Activated T-helper 1 cell treated with anti-CD3 and anti-CD28 coated beads, Interleukin-2, amount 50 U/mL, for 16 hours (primary cell): ENCODE results near the gene HTRA1.

Experiments
- DNase-seq, 2 donors: peaks; one replicate each; pipeline ENCODE4 v3.0.0-alpha.2; 2020; ENCODE audit warnings: low read depth in 1 of 2, low spot score in 1 of 2

HTRA1 gene

DNA sequence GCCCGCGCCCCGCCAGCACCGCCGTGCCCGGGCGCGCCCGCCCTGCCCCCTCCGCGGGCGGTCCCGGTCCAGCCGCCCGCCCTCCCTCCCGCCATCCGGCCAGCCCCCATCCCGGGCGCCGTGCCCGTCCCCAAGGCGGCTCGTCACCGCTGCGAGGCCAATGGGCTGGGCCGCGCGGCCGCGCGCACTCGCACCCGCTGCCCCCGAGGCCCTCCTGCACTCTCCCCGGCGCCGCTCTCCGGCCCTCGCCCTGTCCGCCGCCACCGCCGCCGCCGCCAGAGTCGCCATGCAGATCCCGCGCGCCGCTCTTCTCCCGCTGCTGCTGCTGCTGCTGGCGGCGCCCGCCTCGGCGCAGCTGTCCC lies at the start of gene HTRA1:
TSS of gene HTRA1 (plus strand) at position 187 of the 362 bp plus-strand sequence. CDS start at position 287, 100 bp downstream.
- DNase-seq, result no peak

DNA sequence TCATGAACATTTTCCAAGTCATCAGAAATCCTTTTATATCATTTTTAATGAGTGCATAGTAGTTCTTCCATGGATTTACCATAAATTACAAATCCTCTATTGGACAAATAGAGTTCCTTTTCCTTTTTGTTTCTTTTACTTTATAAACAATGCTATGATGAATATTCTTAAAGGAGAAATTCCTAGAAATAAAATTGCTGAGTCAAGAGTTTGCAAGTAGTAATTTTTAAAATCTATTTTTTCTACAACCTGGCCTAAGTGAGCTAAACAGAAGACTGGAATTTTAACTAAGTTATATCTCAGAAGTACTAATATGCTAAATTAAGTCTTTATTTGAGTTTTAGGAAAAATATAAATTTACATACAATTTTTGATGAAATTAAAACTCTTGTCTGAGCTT lies 48.0 kb upstream of the HTRA1 start:
- no peak for DNase-seq

DNA sequence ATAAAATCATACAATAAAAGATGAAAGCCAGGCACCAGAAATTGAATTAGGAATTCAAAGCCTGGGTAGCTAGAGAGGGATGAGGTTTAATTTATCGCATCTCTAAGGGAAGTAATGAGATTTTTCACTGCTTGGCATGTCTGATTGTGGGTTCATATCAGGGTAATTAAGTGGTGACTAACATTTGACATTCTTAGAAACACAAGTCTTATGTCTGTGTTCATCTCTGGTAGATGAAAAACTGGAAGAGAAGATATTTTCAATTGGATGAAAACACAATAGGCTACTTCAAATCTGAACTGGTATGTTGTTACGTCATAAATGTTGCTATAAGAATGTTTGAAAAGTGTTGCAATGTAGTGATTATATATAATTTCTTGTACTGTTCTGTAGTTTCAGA lies 43.7 kb upstream of the HTRA1 start:
- DNase-seq, result no peak

DNA sequence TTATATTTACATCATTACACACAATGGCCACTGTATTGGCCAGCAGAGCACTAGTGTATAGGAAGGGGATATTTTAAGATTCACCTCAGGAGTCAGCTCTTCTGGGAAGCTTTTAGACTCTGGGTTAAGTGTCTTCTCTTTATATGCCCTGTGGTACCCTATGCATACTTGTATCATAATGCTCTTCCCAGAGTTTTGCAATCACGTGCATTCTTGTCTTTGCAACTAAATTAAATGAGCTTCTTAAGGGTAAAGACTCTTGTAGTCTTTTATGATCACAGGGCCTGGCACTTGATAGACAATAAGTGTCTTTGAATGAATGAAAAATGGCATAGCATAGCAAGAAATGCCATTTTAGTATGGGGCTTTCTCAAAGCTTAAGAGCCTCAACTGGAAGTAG lies 42.3 kb upstream of the HTRA1 start:
- DNase-seq, result no peak

DNA sequence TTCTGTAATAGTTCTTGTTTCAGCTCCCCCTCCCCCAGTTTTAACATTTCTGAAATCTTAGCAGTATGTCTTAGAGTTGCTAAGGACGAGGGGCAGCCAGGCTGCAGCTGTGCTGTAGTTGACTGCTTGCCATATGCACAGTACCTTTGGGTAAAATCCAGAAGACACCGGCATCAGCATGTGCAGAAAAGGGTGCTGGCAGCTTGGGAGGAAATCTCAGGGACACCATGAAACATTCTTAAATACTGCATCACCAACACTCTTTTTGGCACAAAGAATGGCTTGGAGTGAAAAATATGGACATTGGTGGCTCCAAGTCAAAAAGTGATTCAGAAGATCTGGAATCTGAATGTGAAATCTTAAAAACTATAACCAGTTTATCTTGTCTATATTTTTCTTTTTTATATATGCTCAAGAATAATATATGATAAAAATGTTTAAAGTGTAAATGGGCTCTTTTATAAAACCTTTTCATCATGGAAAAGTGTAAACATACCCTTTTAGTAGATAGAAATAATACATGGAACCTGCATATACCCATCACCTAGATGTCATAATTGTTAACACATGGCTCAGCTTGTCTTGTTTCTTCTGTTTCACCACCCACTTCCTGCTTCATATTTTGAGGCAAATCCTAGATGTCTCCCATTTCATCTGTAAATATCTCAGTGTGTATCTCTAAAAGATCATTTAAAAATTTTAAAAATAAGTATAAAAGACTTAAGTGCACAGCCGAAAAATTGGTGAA lies 41.3 kb upstream of the HTRA1 start:
- DNase-seq, result no peak

DNA sequence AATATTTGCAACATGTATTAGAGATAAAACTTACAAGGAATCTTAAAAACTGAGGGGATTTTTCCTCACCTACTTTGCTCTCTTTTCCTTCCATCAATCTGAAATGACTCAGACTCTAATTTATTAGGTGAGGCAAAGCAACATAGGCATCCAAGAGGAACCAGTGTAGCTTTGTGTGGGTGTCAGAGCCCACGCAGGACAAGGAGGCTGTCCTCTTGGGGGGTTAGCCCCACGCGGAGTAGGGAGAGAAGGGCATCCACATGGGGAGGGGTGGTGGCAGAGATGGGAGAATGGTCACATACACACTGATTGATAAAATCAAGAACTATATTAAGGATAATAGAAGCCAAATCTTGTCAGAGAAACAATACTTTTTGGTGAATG lies 40.7 kb upstream of the HTRA1 start:
- no peak for DNase-seq

DNA sequence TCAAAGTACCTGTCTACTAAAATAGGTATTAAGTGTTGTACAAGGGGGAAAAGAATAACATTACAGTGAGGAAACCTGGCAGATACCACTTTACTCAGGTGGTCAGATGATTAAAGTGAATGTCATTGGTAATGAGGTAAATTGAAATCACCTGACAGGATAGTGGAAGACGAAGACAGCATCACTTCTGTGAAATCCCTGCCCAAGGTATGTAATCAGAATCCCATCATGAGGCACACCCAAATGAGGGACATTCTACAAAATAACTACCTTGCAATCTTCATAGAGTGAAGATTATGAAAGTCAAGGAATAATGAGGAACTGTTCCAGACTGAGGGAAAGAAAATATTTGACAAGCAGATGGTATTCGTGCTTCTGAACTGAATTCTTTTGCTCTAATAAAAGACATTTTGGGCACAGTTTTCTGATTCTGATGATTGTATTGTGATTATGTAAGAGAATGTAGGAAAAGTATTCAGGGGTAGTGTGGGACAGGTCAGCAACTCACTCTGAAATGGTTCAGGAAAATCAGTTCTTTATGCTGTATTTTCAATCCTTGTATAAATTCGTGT lies 40.2 kb upstream of the HTRA1 start:
- DNase-seq, result no peak

DNA sequence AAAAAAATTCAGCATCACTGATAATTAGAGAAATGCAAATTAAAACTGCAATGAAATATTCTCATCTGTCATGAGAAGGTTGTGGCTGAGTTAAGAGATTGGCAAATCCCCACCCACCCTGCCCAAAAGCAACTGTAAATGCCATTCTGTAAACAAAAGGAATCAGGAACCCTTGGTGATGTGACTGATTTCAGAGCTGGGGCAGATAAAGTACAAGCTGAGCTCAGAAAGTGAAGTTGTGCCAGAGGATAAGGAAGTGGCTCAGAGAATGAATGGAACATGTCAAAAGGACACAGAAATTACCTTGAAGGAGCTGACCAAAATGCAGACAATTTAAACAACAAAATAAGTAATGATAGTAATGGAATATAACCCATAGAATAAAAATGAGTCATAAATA lies 39.6 kb upstream of the HTRA1 start:
- DNase-seq, result no peak

DNA sequence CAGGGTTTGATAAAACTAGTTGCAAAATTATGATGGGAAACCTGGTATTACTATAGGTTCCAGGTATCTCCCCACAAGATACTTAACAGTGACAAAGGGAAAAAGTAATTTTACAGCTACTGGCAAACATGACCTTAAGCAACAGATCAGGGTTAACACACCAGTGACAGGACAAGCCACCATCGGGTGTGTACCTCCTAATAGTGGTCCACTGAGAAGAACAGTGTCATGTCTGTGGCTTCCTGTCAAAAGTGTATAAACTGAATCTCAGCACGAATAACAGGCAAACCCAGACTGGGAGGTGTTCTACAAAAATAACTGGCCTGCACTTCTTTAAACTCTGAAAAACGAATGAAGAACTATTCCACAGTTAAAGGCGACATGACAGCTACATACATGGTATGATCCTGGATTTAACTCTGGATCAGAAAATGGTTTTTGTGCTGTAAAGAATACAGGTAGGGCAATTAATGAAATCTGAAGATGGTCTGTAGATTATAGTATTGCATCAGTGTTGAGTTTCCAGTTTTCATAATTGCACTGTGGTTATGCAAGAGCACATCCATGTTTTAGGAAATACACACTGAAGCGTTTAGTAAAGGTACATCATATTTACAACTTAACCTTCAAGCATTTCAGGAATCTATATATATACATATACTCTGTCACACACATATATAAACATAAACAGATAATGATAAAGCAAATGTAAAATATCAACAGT lies 38.9 kb upstream of the HTRA1 start:
- no peak for DNase-seq

DNA sequence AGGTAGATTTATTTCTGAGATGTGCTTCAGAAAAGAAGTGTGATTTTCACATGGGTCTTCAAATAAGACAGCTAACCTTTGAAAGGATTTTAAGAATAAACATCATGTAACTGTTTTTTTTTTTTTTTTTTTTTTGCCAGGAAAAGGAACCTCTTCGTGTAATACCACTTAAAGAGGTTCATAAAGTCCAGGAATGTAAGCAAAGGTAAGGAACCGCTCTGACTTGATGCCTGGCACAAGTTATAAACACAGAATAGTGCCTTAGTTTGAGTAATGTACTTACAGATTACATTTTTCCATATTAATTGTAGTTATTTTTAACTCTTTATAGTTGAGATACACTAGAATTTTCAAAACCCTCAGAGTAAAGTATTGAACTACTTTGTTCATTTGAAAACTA lies 37.3 kb upstream of the HTRA1 start:
- no peak for DNase-seq

DNA sequence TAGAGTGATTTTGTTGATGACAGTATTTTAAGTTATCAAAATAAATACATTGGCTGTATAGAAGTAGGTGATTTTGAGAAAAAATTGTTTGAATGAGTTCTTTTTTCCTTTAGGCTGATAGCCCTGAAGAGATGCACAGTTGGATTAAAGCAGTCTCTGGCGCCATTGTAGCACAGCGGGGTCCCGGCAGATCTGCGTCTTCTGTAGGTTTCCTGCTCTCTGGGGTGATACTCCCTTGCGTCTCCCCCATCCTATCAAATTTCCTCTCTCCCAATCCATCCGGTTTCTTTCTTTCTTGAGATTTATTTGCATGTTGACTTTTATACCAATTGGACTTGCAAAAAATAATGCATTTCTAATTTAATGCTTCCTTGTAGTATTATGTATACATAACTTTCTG lies 34.5 kb upstream of the HTRA1 start:
- DNase-seq, result no peak

DNA sequence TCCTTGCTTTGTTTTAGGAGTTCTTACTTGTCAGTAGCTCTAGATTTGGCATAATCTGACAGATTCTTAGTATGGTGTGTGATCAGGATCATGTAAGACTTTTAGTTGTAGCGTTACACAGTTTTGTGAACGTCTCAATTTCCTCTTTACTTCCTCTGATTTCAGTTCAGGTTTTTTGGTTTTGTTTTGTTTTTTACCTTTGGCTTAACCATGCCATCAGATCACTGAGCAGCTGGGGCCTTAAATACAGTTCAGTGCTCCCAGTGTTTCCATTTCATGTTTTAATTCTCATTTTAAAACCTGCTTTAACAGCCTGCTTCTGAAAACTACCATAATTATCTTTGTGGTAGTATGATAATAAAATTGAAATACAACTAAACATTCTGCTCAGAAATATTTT lies 34.1 kb upstream of the HTRA1 start:
- DNase-seq, result no peak

DNA sequence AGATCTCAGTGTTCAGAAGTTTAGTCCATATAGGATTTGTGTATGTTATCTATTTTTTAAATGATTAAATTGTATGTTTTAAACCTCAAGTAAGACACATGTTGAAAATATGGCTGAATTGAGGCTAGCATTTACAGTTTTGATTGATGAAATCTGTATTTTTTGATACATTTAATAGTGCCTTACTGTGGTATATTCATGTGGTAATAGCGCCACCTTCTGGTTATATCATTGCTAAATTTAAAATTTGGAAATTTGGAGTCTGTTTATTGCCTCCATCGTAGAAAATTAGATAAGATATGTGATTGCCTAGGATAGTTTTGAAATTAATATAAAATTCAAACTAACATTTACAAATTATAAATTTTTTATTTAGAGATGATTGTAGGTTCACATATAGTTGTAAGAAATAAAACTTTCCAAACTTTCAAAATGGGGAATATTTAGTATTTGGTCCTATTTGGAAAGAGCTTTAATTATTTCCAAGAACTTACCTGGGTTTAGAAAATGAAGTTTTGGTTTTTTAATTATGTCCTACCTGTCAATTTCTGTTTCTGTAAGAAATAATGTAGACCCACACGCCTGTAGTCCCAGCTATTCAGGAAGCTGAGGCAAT lies 26.0 kb upstream of the HTRA1 start:
- DNase-seq, result no peak

DNA sequence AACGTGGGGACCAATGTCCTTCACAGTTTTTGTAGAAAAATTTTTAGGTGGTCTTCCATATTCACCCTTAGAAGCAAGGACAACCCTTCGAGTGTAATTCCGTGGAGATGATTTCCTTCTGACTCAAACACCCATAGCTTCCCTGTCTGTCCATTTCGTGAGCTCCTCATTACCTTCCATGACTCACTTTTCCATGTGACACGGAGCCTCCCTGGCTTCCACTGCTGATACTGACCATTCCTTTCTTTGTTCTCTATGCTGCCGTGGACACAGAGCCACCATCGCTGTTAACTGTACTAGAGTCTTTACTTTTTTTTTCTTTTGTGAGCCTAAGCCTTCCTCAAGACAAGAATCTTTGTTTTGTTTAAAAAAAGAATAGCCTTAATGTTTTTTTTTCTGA lies 19.4 kb upstream of the HTRA1 start:
- no peak for DNase-seq

DNA sequence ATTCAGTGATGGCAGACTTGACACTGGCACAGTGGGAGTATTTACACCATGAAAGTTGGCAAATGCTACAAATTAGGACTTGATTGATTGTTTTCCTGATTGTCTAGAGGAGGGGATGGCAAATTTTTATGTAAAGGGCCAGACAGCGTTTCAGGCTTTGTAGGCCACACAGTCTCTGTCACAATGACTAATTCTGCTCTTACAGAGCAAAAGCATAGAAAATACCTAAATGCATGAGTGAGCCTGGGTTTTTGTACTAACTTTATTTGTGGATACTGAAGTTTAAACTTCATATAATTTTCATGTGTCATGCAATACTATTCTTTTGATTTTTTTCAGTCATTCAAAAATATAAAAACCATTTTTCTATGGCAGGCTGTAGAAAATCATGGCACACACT lies 15.9 kb upstream of the HTRA1 start:
- DNase-seq, result no peak

DNA sequence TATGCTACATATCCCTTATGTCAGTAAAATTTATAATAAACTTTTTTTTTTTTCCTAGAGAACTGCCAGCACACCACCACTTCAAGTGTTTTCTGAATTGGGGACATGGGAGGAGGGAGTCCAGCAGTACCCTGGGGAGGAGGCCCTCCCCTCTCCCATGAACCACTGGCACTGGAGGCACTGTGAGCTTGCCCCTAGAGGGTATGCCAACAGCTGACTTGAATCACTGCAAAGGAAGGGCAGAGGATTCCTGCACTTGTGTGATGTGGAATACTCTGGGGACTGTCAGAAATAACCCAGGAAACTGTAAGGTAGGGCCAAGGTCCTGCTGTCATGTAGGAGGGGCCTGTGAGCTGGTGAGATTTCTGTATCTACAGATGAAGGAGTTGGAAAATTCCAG lies 15.4 kb upstream of the HTRA1 start:
- DNase-seq, result no peak

DNA sequence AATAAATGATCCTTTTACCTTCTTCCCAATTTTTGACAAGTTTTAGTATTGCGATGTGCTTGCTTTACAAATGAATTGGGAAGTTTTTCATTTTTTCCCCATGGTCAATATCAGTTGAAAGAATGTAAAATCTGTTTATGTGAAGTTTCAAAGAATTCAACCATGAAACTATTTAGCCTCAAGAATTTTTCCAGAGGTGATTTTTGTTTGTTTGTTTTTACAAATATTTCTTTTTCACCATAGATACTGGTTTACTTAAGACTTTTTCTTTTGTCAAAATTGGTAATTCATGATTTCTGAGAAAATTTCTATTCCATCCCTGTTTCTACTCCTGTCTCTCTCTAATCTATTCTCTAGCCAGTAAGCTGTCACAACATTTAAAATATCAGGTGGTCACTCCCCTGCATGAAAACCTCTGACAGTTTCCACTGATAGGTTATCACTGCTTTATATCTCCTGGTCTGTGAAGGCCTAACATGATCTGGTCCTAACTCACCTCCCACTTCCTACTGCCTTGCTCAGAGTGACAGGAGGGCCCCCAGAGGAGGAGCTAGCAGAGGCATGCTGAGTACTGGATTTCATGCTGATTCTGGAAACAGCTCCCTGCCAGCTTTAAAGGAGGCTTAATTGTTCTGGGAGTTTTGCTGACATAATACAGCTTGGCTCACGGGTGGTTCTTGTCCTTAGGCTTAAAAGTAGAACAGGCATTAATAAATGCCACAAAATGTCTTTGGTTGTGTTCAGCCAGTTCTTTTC lies 14.5 kb upstream of the HTRA1 start:
- DNase-seq, result no peak

DNA sequence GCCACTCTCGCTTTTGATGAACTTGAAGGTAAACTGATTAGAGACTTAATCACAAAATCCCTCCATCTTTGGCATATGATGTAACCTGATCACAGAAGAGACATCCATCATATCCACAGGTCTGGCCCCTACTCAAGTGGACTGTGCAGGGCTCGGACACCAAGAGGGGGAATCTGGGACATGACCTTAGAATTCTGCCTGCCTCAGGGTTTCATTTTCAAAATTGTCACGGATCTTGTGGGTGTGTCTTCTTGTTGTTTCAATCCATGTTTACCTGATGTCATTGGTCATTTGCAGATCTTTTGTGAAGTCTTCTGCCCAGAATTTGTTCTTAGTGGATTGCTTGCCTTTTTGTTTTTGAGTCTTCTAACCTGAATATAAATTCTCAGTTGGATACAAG lies 12.8 kb upstream of the HTRA1 start:
- DNase-seq, result no peak

DNA sequence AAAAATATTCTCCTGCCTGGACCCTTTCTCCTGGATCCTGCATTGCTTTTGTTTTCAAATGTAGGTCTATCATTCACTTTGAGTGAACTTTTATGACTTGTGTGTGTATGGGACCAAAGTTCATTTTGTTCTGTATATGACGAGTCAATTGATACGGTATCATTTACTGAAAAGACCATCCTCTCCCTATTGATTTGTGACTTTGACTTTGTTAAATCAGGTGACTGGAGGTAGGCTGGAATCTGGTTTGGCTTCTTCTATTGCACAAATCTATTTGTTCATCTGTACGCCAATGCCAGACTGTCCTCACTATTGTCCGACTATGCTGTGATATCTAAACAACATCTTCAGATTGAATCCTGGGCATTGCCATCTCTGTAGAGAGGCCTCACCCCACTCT lies 12.2 kb upstream of the HTRA1 start:
- no peak for DNase-seq

DNA sequence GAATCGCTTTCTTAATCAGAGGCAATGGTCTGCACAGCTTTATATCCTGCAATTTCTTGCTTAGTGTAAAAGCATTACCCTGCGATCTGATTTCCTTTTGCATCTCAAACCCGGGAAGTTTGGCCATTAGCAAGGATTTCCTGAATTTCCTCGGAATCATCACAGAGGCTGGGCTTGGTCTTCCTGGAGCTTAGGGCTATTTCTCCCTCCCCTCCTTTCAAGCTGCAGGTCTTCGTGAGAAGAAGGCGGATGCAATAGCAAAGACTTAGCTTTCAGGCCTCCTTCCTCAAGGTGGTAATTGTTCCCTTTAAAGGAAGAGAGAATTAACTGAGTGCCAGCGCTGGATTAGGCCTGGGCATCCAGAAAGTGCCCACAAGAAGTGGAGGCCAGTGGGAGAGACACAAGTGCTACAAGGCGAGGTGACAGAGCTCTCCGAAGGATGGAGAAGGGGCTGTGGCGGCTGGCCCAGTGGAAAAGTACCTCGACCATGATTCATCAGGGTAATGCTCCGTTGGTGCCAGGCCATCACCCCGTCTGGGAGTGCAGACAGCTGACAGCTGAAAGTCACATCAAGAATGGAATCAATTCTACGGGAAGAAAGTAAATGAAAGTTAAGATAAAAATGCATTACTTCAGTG lies 10.9 kb upstream of the HTRA1 start:
- DNase-seq, result no peak

DNA sequence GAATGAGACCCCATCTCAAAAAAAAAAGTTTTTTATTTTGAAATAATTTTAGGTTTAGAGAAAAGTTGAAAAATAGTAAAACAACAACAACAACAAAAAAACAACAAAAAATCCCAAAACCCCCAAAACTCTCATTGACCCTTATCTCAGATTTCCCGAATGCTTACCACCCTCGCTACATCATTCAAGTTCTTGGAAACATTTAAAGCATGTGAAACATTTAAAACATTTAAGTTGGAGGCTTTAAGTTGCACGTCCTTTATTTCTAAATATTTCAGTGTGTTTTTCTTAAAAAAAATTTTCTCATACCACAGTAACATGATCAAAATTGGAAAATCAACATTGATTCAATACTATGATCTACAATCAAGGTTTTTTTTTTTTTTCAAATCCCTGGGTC lies 7.3 kb upstream of the HTRA1 start:
- DNase-seq, result no peak
